Measurements from ENCODE around the gene SPTB.

SPTB gene

DNA sequence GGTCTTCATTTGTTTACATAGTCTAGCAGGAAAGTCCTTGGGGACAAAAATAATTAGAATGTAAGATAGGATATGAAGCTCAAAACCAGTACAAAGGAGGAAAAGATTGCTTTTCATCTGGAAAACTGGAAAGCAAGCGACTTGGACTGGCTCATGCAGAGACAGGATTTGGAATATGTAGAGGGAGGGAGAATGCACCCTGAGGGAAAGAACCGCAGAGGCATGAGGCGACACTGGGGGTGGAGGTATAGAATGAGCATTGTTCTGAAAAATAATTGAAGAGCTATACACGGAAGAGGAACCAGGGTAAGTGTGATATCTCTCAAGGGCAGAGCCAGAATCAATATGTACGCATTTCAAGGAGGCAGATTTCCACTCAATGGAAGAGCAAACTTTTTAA, 90.0 kb downstream of the SPTB start:
- no peak for DNase-seq (ENCODE audit: low spot score)

DNA sequence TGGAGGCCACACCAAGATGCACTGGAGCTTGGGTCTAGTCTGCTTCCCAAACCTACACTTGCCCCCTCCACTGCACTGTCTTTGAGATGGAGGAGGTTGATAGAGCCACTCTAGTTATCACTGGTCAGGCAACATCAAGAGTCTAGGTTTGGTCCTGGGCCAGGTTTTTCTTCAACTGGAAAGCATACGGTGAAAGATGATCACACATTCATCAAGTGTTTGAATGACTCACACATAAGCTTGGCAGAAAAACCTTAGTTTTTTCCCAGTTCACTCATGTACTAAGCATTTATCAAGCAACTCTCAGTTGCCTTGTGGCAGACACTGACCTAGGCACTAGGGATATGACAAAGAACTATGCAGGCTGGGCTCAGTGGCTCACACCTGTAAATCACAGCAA, 91.0 kb downstream of the SPTB start:
- no peak for DNase-seq (ENCODE audit: low spot score)

DNA sequence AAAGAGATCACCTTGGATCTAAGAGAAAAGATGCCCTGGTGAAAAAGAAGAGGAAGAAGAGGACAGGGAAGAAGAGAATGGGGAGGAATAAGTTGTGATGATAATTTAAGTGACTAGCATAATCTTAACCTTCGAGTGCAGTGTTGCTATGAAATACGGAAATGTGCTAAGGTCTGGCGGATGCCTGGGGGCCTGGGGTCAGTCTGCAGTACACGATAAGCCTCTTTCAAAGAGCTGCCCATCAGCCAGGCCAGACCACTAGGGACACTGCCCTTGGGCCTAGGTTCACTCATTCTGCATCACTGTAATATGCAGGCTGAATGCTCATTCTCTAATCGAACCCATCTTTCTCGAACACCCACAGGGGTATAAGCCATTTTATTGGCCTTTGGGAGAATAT, 92.1 kb downstream of the SPTB start:
- DNase-seq (ENCODE audit: low spot score), result no peak

DNA sequence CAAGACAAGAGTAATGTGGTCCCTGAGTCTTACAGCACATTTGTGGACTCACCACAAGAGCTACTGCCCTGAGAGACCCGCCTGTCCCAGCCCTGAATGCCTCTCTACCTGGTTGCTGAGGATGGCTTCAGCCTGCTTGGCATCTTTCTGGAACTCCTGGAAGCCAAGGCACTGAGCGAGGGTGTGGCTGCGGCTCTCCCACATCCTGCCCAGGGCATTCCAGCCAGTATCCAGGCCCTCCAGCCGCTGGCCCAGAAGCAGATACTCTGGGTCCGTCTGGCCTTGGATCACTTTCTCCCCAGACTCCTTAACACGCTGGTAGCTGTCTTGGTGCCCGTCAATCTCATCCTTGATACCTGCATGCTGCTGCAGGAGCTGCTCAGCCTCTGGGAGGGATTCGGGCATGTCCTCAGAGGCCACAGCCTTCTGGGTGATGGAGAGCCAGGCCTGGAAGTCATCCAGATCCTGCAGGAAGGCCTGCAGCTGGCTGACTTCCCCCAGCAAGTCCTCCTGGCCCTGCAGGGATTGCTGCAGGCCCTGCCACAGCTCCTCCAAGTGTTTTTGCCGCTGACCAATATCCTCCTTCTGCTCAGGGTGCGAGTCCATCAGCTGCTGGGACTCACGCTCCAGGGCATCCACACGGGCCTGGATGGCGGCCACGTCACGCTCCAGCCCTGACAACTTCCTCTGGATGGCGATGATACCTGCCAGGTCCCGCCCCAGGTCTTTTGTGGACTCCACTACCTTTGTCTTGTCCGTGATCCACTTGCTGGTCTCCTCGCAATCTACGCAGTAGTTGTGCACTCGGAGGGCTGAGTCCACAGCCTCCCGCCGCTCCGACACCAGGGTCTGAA, 93.2 kb downstream of the SPTB start:
- no peak for DNase-seq (ENCODE audit: low spot score)

DNA sequence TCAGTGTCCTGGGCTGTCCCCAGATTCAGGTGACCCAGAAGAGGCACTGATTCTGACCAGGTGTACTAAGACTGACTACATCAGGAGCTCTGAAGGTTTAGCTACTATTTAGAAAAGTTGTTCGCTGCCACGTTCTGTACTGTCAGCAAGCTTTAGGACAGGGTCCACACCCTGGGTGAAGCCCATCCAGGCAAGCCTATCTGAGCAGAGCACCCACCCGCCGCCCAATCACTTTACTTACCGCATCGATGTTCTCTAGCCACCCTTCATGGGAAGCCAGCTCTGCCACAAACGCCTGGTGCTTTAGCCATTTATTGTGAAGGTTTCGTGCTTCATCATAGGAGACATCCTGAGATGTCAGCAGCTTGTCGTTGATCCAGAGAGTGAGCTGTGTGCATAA, 95.7 kb downstream of the SPTB start:
- DNase-seq (ENCODE audit: low spot score), result no peak

DNA sequence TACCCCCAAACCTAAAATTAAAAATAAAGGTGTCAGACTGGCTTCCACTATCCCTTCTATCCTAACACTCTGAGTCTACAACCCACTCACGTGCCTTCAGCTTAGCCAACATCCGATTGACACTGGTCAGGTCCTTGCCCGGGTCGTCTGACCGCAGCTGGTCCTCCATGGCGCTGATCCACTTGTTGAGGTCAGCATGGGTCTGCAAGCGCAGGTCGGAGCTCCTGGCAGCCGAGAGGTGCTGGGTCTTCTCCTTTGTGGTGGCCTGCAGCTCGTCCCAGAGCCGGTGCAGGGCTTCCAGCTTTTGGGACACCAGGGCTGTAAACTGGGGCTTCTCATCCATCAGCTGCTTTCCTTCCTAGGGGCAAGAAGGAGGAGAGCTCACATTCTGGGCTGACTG, 97.5 kb downstream of the SPTB start:
- DNase-seq (ENCODE audit: low spot score), result no peak

DNA sequence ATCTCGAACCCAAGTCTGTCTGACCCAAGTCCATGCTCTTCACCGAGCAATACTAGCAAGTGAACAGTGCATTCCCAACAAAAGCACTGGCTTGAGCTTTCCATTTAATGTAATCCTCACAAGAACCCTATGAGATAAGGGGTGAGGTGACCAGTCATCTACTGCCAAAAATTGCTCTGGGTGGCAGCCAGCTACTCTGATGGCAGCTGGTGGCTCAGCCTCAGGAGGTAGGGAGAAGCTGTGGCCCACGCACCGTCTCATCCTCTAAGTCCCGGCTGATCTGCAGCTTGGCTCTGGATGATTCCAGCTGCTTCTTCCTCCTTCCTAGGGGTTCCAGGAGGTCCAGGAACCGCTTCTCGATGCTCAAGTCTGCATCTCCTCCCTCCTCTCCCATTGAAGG, 100.2 kb downstream of the SPTB start:
- DNase-seq (ENCODE audit: low spot score), result no peak

DNA sequence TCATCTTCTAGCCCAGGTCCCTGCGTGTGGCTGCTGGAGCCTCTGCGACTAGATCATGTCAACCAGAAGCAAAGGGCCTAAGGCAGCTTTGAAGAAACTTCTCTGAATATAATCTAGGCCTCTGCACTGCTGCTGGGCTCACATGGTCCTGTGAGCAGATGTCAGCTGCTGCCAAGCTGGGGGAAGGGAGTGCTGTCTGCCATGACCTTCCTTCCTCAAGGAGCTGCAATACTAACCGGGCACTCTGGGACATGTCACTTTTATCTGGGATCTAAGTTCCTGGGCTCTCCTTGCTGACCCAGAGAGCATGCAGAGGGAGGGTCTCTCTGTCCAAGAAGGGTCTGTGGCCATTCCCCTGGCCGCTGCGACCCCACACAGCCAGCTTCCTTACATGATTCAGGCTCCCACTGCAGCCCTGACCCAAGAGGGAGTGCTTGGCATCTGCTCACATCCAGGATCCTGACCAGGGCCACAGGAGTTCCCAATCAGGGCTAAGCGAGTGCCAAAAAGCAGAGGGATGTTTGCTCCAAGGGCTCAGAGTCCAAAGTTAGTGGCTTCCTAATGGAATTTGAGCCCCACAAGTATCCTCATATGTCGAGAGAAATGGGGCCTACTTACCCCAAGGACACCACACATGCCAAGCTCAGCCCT, 101.5 kb downstream of the SPTB start:
- DNase-seq (ENCODE audit: low spot score), result no peak

DNA sequence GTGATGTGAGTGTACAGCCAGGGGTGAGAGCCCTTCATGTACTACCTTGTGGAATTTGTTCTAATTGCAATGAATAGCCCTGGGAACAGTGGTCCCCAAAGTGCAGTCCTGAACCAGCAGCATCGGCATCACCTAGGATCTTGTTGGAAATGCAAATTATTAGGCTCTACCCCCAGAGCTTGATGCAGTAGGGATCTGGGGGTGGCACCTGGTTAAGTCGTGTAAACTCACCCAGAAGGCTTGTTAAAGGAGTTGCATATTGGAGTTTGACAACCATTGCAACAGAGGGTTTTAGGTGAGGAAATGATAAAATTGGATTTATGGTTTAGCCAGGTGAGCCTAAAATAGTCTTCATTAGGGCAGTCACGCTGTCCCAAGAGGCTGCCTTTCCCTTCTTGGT, 102.2 kb downstream of the SPTB start:
- no peak for DNase-seq (ENCODE audit: low spot score)

DNA sequence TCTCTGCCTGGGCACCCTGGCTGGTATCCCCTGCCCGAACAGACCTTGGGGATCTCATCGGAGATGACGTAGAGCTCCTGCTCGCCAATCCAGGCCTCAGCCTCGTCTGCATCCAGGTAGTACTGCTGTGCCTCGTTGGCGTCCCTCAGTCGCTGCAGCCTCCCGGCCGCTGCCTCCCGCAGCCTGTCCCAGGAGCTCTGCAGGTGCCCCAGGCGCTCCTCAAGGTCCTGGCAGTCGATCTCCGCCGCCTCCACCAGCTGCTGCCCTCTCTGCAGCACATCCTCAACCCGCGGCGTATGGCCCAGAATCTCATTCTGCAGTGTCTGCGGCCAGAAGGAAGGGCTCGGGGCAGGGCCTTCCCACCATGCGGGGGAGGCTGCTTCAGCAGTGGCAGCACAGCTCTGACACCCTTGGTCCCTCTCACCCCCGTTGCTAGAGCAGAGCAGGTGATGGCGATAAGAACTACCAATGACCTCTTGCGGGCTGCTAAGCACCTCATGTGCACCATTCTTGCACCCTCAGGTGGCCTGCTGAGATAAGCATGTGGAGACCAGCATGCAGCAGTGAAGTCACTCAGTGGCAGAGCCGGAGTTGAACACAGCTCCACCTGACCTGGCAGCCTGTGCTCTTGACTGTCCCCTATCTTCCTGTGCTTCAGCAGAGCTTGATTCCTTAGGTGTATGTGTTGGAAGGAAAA, 104.5 kb downstream of the SPTB start:
- DNase-seq (ENCODE audit: low spot score), result no peak

DNA sequence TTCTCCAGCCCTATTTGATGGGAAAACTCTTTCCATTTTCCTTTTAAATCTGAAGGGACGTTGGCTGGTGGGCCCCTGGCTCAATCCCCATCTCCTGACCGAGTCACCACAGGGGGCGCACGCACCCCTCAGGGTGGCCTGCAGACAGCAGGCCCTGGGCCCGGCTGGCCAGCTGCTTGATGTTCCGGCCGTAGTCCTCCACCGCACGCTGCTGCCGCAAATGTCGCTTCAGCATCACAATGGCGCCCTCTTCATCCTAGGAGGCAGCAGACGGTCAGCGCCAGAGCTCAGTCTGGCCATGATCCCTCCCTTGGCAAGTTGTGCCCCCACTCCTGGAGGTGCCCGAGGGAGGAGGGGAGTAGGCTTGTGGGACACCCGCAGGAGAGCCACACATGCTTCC, 105.4 kb downstream of the SPTB start:
- no peak for DNase-seq (ENCODE audit: low spot score)

DNA sequence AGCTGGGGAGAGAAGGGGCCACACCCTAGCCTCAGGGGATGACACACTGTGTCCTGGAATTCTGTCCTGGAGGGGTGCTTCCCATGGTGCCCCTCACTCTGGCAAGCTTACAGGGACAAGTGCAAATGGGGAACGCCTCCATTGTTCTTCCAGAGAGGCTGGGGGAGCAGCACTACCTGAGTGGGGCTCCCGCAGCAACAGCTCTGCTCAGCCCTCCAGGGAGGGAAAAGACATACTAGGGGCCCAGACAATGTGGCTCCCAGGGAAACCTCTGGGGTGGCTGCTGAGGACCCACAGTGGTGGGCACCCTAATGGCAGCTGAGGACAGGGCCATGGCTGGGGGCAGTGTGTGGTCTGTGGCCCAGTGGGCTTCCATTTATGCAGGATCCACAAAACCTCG, 106.1 kb downstream of the SPTB start:
- no peak for DNase-seq (ENCODE audit: low spot score)

DNA sequence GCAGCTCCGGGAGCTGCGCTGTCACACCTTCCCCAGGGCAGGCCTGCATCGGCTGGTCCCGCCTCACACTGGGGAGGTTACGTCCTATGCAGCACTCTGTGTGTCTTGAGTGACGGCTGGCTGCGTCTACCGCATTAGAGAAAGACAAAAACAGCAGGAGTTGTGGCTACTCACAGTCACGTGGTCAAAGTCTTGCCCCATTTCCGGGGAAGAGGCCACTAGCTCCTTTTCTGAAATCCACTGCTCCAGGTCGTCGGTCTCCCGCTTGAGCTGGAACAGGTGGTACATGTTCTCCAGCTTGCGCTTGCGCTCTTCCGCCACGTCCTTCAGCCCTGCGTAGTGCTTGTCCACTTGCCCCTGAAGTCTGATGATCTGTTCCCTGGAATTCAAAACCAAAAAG, 106.7 kb downstream of the SPTB start:
- no peak for DNase-seq (ENCODE audit: low spot score)

DNA sequence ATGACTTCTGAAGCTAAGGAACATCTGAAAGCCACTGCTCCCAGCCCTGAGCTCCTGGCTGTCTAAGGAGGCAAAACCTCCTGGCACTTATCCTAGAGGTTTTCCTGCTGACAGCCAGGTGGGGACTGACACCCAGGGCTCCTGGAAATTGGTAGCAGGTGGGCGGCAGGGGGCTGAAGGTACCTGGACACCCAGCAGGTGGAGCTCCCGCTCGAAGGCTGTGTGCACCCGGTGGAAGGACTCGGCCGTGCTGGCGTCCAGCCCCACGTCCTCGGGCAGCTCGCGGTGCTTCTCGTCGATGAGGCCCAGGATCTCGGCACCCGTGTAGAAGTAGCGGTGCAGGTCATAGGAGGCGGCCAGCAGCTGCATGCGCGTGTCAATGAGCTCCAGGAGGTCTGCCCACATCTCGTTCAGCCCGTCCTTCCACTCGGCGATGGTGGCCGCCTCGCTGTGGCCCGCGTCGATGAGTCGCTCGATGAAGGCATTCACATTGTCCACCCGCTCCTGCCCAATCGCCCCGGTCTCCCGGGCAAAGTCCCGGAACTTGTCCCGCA, 107.2 kb downstream of the SPTB start:
- DNase-seq (ENCODE audit: low spot score), result no peak

DNA sequence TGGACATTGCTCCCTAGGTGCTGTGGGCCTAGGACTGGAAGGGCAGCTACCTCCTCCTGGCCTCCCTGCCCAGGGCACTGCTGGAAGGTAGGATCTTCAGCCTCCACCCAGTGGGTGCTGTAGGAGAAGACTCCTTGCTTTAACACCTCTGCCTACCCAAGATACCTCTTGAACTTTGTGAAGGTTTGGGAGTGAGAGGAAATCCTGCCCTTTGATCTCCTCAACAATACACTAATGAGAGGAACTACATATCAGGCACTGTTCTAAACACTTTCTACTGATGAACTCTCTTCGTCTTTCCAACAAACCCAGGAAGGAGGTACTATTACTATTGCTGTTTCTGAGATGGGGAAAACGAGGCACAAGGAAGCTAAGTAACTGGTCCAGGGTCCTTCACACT, 108.5 kb downstream of the SPTB start:
- no peak for DNase-seq (ENCODE audit: low spot score)

DNA sequence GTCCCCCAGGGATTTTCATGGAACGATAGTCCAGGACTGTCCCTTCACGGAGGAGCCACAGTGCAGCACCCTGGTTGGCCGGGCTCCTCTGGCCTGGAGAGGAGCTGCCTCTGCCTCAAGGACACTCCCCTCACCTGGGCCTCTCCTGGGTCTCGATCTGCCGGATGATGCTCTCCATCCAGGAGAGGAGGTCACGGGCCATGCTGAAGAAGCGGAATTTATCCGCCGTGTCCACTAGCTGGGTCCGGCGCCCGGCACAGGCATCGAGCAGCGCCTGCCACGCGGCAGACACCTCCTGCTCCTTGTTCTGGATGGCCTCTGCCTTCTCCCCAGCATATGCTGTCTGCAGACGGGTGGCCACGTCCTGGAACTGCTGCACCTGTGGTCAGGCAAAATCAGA, 109.0 kb downstream of the SPTB start:
- no peak for DNase-seq (ENCODE audit: low spot score)

DNA sequence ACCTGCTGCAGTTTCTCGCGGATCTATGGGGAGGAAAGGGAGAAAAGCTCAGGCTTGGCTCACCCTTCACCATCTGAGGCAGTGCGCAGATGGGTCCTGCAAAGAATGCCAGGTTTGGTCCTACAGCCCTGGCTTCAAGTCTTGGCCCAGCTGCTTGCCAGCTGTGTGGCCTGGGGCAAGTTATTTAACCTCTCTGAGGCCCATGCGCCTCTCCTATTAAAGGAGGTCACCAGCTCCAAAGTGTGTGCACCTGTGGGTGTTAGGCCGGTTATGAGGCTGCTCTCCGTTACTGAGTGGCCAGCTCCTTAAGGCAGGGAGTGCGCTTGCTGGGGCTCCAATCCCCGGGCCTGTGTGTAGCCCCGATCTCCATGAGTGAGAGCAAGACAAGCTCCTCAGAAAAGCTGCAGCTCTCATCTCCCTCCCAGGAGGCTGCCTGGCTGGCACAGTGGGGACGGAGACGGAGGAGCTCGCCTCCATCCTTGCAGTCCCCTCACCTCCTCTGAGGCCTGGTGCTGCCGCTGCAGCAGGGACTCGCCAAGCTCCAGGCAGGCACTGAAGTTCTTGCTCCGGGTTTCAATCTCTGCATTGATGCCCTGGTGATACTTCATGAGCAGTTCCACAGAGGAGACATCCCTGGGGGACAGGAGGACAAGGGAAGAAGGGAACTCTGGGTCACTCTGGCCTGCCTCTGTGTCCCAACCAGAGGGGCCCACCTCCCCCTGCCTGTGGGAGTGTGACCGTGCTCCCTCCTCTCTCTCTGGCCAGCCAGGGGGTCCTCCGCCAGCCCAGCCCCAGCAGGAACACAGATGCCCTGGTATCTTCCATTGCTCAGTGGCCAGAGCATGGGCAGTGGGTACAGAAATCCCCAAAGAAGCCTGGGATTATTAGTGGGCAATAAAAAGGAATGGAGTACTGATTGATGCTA, 110.3 kb downstream of the SPTB start:
- no peak for DNase-seq (ENCODE audit: low spot score)

DNA sequence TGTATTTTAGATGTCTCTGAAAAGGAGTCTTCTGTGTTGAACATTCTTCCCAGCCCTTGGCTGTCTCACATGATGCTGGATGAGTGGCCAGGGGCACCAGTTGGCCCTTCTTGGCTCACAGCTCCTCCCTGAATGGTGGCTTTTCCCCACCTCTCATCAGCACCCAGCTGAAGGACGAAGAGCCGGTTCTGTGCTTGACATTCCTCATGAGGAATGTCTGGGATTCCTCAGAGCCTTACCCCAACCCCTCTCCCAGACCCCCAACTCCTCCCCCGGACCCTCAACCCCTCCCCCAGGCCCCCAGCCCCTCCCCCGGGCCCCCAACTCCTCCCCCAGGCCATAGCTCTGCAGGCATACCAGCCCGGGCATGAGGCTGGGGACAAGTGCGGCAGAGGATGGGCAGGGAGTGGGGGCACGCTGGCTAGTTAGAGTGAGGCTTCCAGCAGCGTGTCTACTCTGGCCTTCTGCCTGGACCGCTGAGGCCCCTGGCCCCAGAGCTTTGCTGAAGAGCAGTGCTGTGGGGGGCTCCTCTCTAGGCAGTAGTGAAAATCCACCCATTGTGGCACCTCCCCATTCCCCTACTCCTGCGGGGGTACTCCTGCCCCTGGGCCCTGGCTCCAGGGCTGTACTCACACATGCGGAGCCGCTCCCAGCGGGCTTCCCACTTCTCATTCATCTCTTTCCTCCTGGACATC, 111.2 kb downstream of the SPTB start:
- no peak for DNase-seq (ENCODE audit: low spot score)

DNA sequence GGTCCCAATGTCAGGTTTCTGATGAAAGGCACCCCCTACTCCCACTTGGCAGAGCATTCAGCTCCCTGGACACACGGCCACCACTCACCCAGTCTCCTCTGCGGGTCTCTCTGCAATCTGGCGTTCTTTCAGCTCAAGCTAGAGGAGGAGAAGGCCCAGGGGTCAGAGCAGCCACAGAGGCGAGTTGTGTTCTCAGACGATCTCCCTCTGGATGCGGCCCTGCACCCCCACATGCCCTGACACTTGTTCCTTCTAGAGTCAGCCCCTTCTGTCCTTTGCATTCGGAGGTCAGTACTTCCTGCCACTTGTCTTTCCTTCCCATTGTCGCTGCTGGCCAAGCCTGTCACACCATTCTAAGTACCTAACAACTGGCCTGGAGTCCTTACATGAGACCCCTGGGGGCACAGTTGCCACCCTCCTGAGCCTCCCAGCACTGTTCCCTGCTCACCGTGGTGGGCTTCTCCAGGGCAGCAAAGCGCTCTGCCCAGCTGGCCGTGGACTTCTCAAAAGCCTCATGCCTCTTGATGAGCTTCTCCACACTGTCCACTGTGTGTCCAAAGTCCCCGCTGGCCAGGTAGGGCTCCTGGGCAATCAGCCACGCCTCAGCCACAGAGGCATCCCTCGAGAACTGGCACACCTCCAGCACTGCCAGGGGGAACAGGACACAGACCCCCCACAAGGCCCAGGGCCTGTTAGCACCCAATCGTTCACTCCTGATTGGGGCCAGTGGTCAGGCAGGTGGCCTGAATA, 112.3 kb downstream of the SPTB start:
- DNase-seq (ENCODE audit: low spot score), result no peak

DNA sequence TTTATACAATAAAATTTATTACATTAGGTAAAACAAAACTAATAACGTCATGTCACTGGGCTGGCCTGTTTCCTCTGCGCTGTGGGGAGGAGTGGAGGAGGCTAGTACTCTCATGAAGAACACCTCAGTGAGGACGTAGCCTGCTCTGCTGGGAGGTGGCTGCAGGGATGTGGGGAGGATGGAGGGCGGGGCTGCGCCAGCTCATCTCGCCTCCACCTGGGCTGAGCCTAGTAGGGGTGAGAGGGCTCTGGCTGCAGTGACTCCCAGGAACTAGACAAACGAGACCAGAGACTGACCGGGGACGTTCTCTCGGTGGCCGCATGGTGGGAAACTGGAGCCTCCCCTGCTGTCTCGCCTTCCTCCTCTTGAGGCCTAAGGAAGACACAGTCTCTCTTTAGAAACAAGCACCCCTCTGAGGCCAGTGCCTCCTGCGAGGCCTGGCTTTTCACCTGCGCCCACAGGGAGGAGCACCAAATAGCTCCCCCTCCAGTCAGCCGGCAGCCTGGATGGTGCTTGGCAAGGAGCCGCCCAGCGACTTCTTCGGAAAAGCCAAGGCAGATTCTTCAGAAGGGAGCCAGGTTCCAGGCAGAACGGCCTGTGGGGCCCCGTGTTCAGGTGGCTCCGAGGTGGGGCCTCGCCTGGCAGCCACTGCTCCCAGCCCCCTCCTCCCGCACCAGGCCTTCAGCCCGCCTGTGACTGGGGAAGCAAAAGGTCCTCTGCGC, 113.1 kb downstream of the SPTB start:
- DNase-seq (ENCODE audit: low spot score), result no peak

Measured in NAMALWA (cell line).